ENCODE measurements around the gene ARFGAP3.

DNA sequence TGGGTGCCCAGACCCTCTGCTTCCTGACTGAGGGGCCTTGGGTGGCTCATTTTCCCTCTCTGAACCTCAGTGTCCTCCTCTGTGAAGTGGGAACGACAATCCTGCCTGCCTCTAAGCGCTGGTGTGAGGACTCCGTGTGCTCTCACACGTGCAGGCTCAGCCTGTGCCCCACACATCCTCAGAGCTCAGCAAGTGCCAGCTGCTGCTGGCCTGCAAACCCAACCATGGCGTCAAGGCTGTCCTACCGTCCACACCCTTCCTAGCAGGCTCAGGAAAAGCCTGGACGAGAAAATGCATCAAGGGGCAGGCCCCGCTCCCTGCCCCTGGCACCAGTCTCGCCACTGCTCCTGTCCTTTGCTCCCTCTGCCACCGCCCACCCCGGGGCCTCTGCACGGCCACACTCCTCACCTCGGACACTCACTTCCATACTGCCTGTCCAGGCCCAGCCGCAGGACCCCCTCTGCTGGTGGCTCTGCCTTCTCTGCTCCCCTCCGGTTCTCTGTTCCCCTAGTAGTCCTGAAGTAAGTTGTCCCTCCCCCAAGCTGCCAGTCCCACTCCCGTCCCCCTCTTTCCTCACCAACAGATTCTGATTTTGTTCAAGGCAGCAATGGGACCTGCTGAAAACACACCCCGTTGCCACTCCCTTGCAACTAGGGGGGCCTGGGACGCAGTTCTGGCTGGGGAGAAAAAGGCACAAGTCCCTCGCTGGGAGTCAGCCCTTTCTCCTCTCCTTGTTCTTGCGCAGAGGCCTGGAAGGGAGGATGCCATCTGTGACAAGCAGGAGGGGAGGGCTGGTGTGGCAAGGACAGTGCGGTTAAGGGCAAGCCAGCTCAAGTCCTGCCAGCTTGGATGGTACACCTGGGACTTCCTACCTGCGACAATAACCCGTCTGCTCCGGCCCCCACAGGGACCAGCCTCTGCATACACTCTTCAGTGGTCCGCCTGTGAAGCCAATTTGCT is 62.2 kb downstream of the ARFGAP3 start:
- TF ChIP-seq TARDBP (IDR thresholded peaks at IDR 0.05) (no peak), FOXA1 (IDR thresholded peaks at IDR 0.05) (no peak), SP1 (IDR thresholded peaks at IDR 0.05) (no peak), ARNT (IDR thresholded peaks at IDR 0.05) (no peak), SUZ12 (IDR thresholded peaks at IDR 0.05) (no peak), ELF4 (IDR thresholded peaks at IDR 0.05) (no peak)
